Endothelial cell of umbilical vein (primary cell): ENCODE data around the gene UQCRFS1. TPM values are rescaled to one million over a fixed set of nuclear protein-coding genes. Genes with fewer than 3 reads are reported as not detected.

Experiments used
- BruUV-seq: library from RNA; stranded (reverse); fragments of 400-500 nt; replicated peaks from 2 replicates; lab custom pipeline; 2021; lab: Mats Ljungman, UMichigan
- CTCF ChIA-PET: fragments of 300-600, 350-600 bp; sonication (Branson Sonifier 250); formaldehyde crosslinking; loops from one replicate; lab custom pipeline; 2021; ENCODE audit warnings: antibody characterized with exemption, inconsistent platforms; lab: Charles Lee
- POLR2A ChIA-PET: fragments of 300-600, 350-600 bp; sonication (Branson Sonifier 250); formaldehyde crosslinking; loops from one replicate; lab custom pipeline; 2021; ENCODE audit warnings: antibody characterized with exemption, inconsistent platforms; lab: Charles Lee
- DNase-seq: peaks from one replicate; pipeline ENCODE4 v3.0.0-alpha.2; 2011; ENCODE audit warnings: low read depth, low spot score
- FAIRE-seq: peaks from 2 replicates; lab custom pipeline; 2011; peaks lifted over from hg19 to GRCh38; lab: Jason Lieb, UNC
- H2AFZ ChIP-seq: 2 replicates; pipeline ENCODE4 v1.6.0; 2012; ENCODE audit warnings: low read depth, low read length, control low read depth, inconsistent platforms
- H3K27ac ChIP-seq: 2 replicates; pipeline ENCODE4 v1.5.1; 2011; ENCODE audit warnings: low read depth, mild to moderate bottlenecking, control low read depth, low read length, moderate library complexity; ENCODE audit not compliant: insufficient read depth
- H3K27me3 ChIP-seq, 2 experiments: 2 replicates each; pipeline versions ENCODE4 v1.6.0 to v1.6.1; 2011; ENCODE audit warnings: low read length in 2 of 2, mixed read lengths in 1 of 2; ENCODE audit not compliant: control insufficient read depth in 2 of 2, insufficient read depth in 2 of 2
- H3K36me3 ChIP-seq, 2 experiments: 2 replicates in 1 of 2; 3 replicates in 1 of 2; pipeline ENCODE4 v1.5.1; 2011; ENCODE audit warnings: low read length in 2 of 2, mild to moderate bottlenecking in 1 of 2, moderate library complexity in 1 of 2; ENCODE audit not compliant: control insufficient read depth in 2 of 2, insufficient read depth in 2 of 2; ENCODE audit errors: extremely low read depth in 1 of 2
- H3K4me1 ChIP-seq: 3 replicates; pipeline ENCODE4 v1.5.1; 2011; ENCODE audit warnings: mild to moderate bottlenecking, low read length; ENCODE audit not compliant: control insufficient read depth, insufficient read depth; ENCODE audit errors: extremely low read depth
- H3K4me2 ChIP-seq: 2 replicates; pipeline ENCODE4 v1.6.1; 2011; ENCODE audit warnings: low read length, control low read depth, mixed read lengths; ENCODE audit not compliant: insufficient read depth
- H3K4me3 ChIP-seq, 3 experiments: fragments of 200-600 bp in 1 of 3; sonication (generic), shearing (Covaris generic) in 1 of 3; replicated peaks in 1 of 3; 2 replicates each; pipeline ENCODE4 v1.5.1; 2011 to 2016; ENCODE audit warnings: control low read depth in 3 of 3, low read length in 3 of 3, mild to moderate bottlenecking in 2 of 3, inconsistent platforms in 1 of 3, low read depth in 1 of 3, moderate library complexity in 1 of 3; ENCODE audit not compliant: insufficient read depth in 1 of 3
- H3K79me2 ChIP-seq: 2 replicates; pipeline ENCODE4 v1.6.0; 2012; ENCODE audit warnings: low read length, inconsistent platforms; ENCODE audit not compliant: control insufficient read depth, insufficient read depth
- H3K9ac ChIP-seq: replicated peaks from 2 replicates; pipeline ENCODE3; 2011; ENCODE audit warnings: low read length, control low read depth; ENCODE audit not compliant: insufficient read depth; ENCODE audit errors: extremely low read depth
- H3K9me1 ChIP-seq: replicated peaks from 3 replicates; pipeline ENCODE4 v1.6.0; 2011; ENCODE audit warnings: mild to moderate bottlenecking, low read length; ENCODE audit not compliant: control insufficient read depth, insufficient read depth; ENCODE audit errors: extremely low read depth
- H3K9me3 ChIP-seq: replicated peaks from 2 replicates; pipeline ENCODE4 v1.5.1; 2012; ENCODE audit warnings: low read length, inconsistent platforms; ENCODE audit not compliant: control insufficient read depth, insufficient read depth
- H4K20me1 ChIP-seq: replicated peaks from 2 replicates; pipeline ENCODE3; 2011; ENCODE audit warnings: mild to moderate bottlenecking, low read length; ENCODE audit not compliant: control insufficient read depth, insufficient read depth; ENCODE audit errors: extremely low read depth
- CTCF ChIP-seq, 2 donors: IDR thresholded peaks; 1 replicate in 1 of 2; 2 replicates in 1 of 2; pipeline ENCODE4 v1.5.1; 2011; ENCODE audit warnings: low read length in 2 of 2, mild to moderate bottlenecking in 2 of 2, moderate library complexity in 2 of 2, control low read depth in 1 of 2, inconsistent platforms in 1 of 2, low read depth in 1 of 2; ENCODE audit not compliant: insufficient read depth in 1 of 2; ENCODE audit errors: extremely low read depth in 1 of 2
- EZH2 ChIP-seq: IDR thresholded peaks from 2 replicates; pipeline ENCODE4 v1.6.1; 2012; ENCODE audit warnings: borderline replicate concordance, low read depth, mild to moderate bottlenecking, moderate library complexity, low read length, inconsistent platforms; ENCODE audit not compliant: severe bottlenecking
- FOS ChIP-seq: IDR thresholded peaks from 2 replicates; pipeline ENCODE4 v1.6.1; 2011; ENCODE audit warnings: mild to moderate bottlenecking, low read length, moderate library complexity, borderline replicate concordance; ENCODE audit not compliant: insufficient read depth
- GATA2 ChIP-seq: IDR thresholded peaks from 2 replicates; pipeline ENCODE4 v1.7.0; 2011; ENCODE audit warnings: low read depth, mild to moderate bottlenecking, moderate library complexity, mixed read lengths, low read length; ENCODE audit not compliant: insufficient read length, insufficient read depth
- JUN ChIP-seq: IDR thresholded peaks from 2 replicates; pipeline ENCODE4 v1.6.1; 2011; ENCODE audit warnings: borderline replicate concordance, low read depth; ENCODE audit not compliant: insufficient read length, insufficient read depth
- MYC ChIP-seq: IDR thresholded peaks from one replicate; pipeline ENCODE4 v1.6.1; 2011; ENCODE audit warnings: mild to moderate bottlenecking, low read depth, low read length
- POLR2A ChIP-seq: IDR thresholded peaks from 2 replicates; pipeline ENCODE4 v1.6.1; 2012; ENCODE audit warnings: low read depth, mild to moderate bottlenecking, control low read depth, low read length
- dilution Hi-C: fragments of 300-500 bp; cut with MboI; formaldehyde crosslinking; loops from one replicate; pipeline ENCODE4 v1.15.0; 2019; ENCODE audit warnings: low sequenced_read_pairs; ENCODE audit not compliant: extremely low pct_ligation_motif_present
- intact Hi-C: fragments of 100-400 bp; cut with micrococcal nuclease; formaldehyde crosslinking; loops from one replicate; pipeline ENCODE4 v1.10.0; 2022
- polyA plus RNA-seq, 4 experiments: library from polyadenylated mRNA; depleted of rRNA in 3 of 4; stranded (reverse) in 3 of 4; unstranded in 1 of 4; fragments of >200 nt; gene quantifications; 2 replicates each; pipeline versions ENCODE4 v1.2.1 to v1.2.3, GENCODE V29; 2011 to 2012; ENCODE audit warnings: missing spikeins in 1 of 4
- small RNA-seq: library from RNA; depleted of rRNA; stranded (forward); fragments of <200 nt; gene quantifications from one replicate; pipeline ENCODE3, GENCODE V24; 2012; ENCODE audit warnings: low replicate concordance, low read depth; ENCODE audit not compliant: insufficient read depth, insufficient read length
- total RNA-seq: library from RNA; stranded (reverse); gene quantifications from 2 replicates; pipeline ENCODE4 v1.2.3, GENCODE V29; 2021
- TF ChIP-seq, protein P1 (sequence below): IDR thresholded peaks from 2 replicates; pipeline ENCODE4 v1.6.1; 2011; ENCODE audit not compliant: insufficient read depth, insufficient read length

UQCRFS1 gene
- total and polyA plus RNA-seq, 2 donors (not counting 3 experiments of a cell fraction or from before 2014, with no cell fraction given), result 28.2 to 33.8 TPM

DNA sequence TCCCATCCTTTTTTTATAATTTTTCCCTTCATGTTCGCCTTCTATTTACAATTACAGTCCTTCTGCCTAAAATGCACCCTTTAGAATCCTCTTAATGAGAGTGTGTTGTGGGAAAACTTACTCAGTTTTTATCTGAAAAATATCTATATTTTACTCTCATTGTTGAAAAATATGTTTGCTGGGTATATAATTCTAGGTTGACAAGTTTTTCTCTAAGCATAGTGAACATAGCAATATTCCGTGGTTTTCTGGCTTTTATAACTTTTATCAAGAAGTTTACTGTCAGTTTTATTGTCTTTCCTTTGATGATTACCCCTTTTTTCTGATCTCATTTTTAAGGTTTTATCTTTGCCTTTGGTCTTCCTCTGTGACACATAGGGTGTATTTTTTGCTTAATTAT, 57.3 kb downstream of the UQCRFS1 start:
- Histone ChIP-seq H3K4me3 (no peak overlapping the region), H3K4me1 (no peaks in the 10 kb centered on the region), H3K36me3 (no peaks in the 10 kb centered on the region), H3K9ac (no peak overlapping the region), H3K27me3 (no peaks in the 10 kb centered on the region), H3K9me3 (no peaks in the 10 kb centered on the region), H2AFZ (no peak overlapping the region), H3K79me2 (no peaks in the 10 kb centered on the region), H3K9me1 (no peaks in the 10 kb centered on the region), H4K20me1 (no peaks in the 10 kb centered on the region), H3K4me2 (no peak overlapping the region), H3K27ac (no peak overlapping the region)
- ChIA-PET CTCF (no interaction called here), POLR2A (no interaction called here)
- no peak for DNase-seq
- TF ChIP-seq CTCF (IDR thresholded peaks at IDR 0.05; ENCODE audit: extremely low read depth in 1 of 2, insufficient read depth in 1 of 2, low read depth in 1 of 2, low read length in 2 of 2) (no peak), EZH2 (no peak), JUN (no peak), MYC (no peak), GATA2 (no peak), FOS (no peak), POLR2A (no peak)
- TF ChIP-seq, protein P1, sequence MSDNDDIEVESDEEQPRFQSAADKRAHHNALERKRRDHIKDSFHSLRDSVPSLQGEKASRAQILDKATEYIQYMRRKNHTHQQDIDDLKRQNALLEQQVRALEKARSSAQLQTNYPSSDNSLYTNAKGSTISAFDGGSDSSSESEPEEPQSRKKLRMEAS, result no peak
- intact Hi-C loops (no loop called here), dilution Hi-C loops (no loop called here)
- no peak for FAIRE-seq
- no TSS peak for BruUV-seq

Small RNA genes lying within 50 kb of the gene (small RNA-seq; reads per million reads assigned to genes)
- gene RN7SL340P, result not detected
